Fibroblast of lung (primary cell): Measurements from ENCODE around the gene CMSS1. TPM values are rescaled to one million over a fixed set of nuclear protein-coding genes. Genes with fewer than 3 reads are reported as not detected.

ENCODE experiments used
- DNase-seq, 2 donors: peaks; one replicate each; pipeline versions ENCODE4 v3.0.0 to v3.0.0-alpha.2; 2010; ENCODE audit warnings: low read depth in 2 of 2
- H2AFZ ChIP-seq: 2 replicates; pipeline ENCODE4 v1.5.1; 2012; ENCODE audit warnings: low read length, control low read depth, inconsistent platforms
- H3K27ac ChIP-seq: 2 replicates; pipeline ENCODE4 v1.5.1; 2011; ENCODE audit warnings: low read length, control low read depth; ENCODE audit not compliant: insufficient read depth
- H3K27me3 ChIP-seq: 2 replicates; pipeline ENCODE4 v1.5.1; 2011; ENCODE audit warnings: mild to moderate bottlenecking, low read length; ENCODE audit not compliant: control insufficient read depth, insufficient read depth
- H3K36me3 ChIP-seq: 2 replicates; pipeline ENCODE4 v1.5.1; 2011; ENCODE audit warnings: low read length; ENCODE audit not compliant: control insufficient read depth, insufficient read depth
- H3K4me1 ChIP-seq: 2 replicates; pipeline ENCODE4 v1.5.1; 2011; ENCODE audit warnings: low read length; ENCODE audit not compliant: control insufficient read depth, insufficient read depth; ENCODE audit errors: extremely low read depth
- H3K4me2 ChIP-seq: 2 replicates; pipeline ENCODE4 v1.5.1; 2011; ENCODE audit warnings: low read length, control low read depth; ENCODE audit not compliant: insufficient read depth; ENCODE audit errors: extremely low read depth
- H3K4me3 ChIP-seq, 4 experiments: fragments of 200-600 bp in 1 of 4; sonication (generic) in 1 of 4; replicated peaks in 1 of 4; 2 replicates each; pipeline ENCODE4 v1.5.1; 2011 to 2016; ENCODE audit warnings: low read length in 4 of 4, low read depth in 3 of 4, mild to moderate bottlenecking in 3 of 4, control low read depth in 2 of 4, inconsistent platforms in 1 of 4, mixed read lengths in 1 of 4; ENCODE audit not compliant: insufficient read depth in 1 of 4; ENCODE audit errors: control extremely low read depth in 1 of 4
- H3K79me2 ChIP-seq: 2 replicates; pipeline ENCODE4 v1.5.1; 2012; ENCODE audit warnings: mild to moderate bottlenecking, low read length, inconsistent platforms; ENCODE audit not compliant: control insufficient read depth, insufficient read depth
- H3K9ac ChIP-seq: 2 replicates; pipeline ENCODE4 v1.5.1; 2011; ENCODE audit warnings: mild to moderate bottlenecking, low read length, control low read depth; ENCODE audit not compliant: insufficient read depth
- H3K9me3 ChIP-seq: 2 replicates; pipeline ENCODE4 v1.5.1; 2012; ENCODE audit warnings: low read depth, low read length; ENCODE audit not compliant: control insufficient read depth, insufficient read depth
- H4K20me1 ChIP-seq: 2 replicates; pipeline ENCODE4 v1.5.1; 2011; ENCODE audit warnings: low read length; ENCODE audit not compliant: control insufficient read depth, insufficient read depth; ENCODE audit errors: extremely low read depth
- CTCF ChIP-seq, 2 donors: IDR thresholded peaks in 1 of 2; conservative IDR thresholded peaks in 1 of 2; 1 replicate in 1 of 2; 2 replicates in 1 of 2; pipeline ENCODE4 v1.5.1; 2011 to 2012; ENCODE audit warnings: low read length in 2 of 2, control low read depth in 1 of 2, inconsistent platforms in 1 of 2, low read depth in 1 of 2, mild to moderate bottlenecking in 1 of 2
- EZH2 ChIP-seq: IDR thresholded peaks from 2 replicates; pipeline ENCODE4 v1.5.1; 2012; ENCODE audit warnings: low read length, control low read depth, mild to moderate bottlenecking; ENCODE audit errors: missing control alignments
- polyA plus RNA-seq, 2 donors: library from polyadenylated mRNA; depleted of rRNA in 1 of 2; stranded (reverse) in 1 of 2; unstranded in 1 of 2; fragments of >200 nt; gene quantifications; 2 replicates each; pipeline ENCODE4 v1.2.1, GENCODE V29; 2011 to 2012; ENCODE audit warnings: missing spikeins in 1 of 2
- total RNA-seq: library from RNA; depleted of rRNA; stranded (reverse); fragments of >200 nt; gene quantifications from 2 replicates; pipeline ENCODE4 v1.2.1, GENCODE V29; 2014

The CMSS1 gene
- total and polyA plus RNA-seq, 2 donors (not counting 1 experiment from before 2014, with no cell fraction given): 6.9 to 13.2 TPM

GRCh38 chr3:100006570-100007271, 189.1 kb downstream of the CMSS1 start:
- peaks cover 12% of the 10 kb centered on the region for H3K4me1 ChIP-seq
- peak overlapping the region; percentile 8 for H3K4me2 ChIP-seq
- H3K4me3 ChIP-seq: no peak overlapping the region
- TF ChIP-seq CTCF (conservative IDR thresholded peaks at IDR 0.05 in 1 of 2, IDR thresholded peaks at IDR 0.05 in 1 of 2; ENCODE audit: low read depth in 1 of 2, low read length in 2 of 2) (peak; percentile 11 to 22), EZH2 (no peak)
- peak; percentile 60 to 75 for DNase-seq
- no peaks in the 10 kb centered on the region for H3K9me3 ChIP-seq
- no peak overlapping the region for H3K9ac ChIP-seq
- no peak overlapping the region for H3K27ac ChIP-seq
- H3K79me2 ChIP-seq: no peaks in the 10 kb centered on the region
- no peaks in the 10 kb centered on the region for H4K20me1 ChIP-seq
- H3K36me3 ChIP-seq: no peaks in the 10 kb centered on the region
- no peaks in the 10 kb centered on the region for H3K27me3 ChIP-seq
- no peak overlapping the region for H2AFZ ChIP-seq

GRCh38 chr3:100007313-100007712, 189.7 kb downstream of the CMSS1 start:
- H2AFZ ChIP-seq: no peak overlapping the region
- no peak for DNase-seq
- no peak overlapping the region for H3K27ac ChIP-seq

More at GRCh38 chr3:100007313-100007712, 189.7 kb downstream of the CMSS1 start:
- H3K9ac ChIP-seq: no peak overlapping the region
- H3K9me3 ChIP-seq: no peaks in the 10 kb centered on the region
- H3K27me3 ChIP-seq: no peaks in the 10 kb centered on the region
- H3K4me3 ChIP-seq: no peak overlapping the region
- H3K4me2 ChIP-seq: no peak overlapping the region
- TF ChIP-seq CTCF (conservative IDR thresholded peaks at IDR 0.05 in 1 of 2, IDR thresholded peaks at IDR 0.05 in 1 of 2; ENCODE audit: low read depth in 1 of 2, low read length in 2 of 2) (no peak), EZH2 (no peak)
- no peaks in the 10 kb centered on the region for H4K20me1 ChIP-seq
- peaks cover 12% of the 10 kb centered on the region for H3K4me1 ChIP-seq
- H3K36me3 ChIP-seq: no peaks in the 10 kb centered on the region
- H3K79me2 ChIP-seq: no peaks in the 10 kb centered on the region
